Vagina (tissue), 2 donors: ENCODE results near the gene HES4.

ENCODE experiments used
- POLR2AphosphoS5 ChIP-seq, 2 donors: sonication (generic); formaldehyde crosslinking; IDR thresholded peaks; one replicate each; pipeline ENCODE4 v1.9.0; 2017; ENCODE audit warnings: antibody characterized with exemption in 2 of 2, mild to moderate bottlenecking in 2 of 2, low read depth in 1 of 2; ENCODE audit not compliant: insufficient read depth in 1 of 2
- TF ChIP-seq, protein P1 (sequence below), 3 experiments: fragments of 450-650 bp in 2 of 3; fragments of 200-600 bp in 1 of 3; sonication (generic) in 1 of 3; IDR thresholded peaks; one replicate each; pipeline ENCODE4 v1.5.1; 2017 to 2019; ENCODE audit warnings: antibody characterized with exemption in 3 of 3, mild to moderate bottlenecking in 2 of 3, moderate library complexity in 2 of 3

- TF ChIP-seq POLR2AphosphoS5 (IDR thresholded peaks at IDR 0.05; ENCODE audit: insufficient read depth in 1 of 2, low read depth in 1 of 2): no peak
- TF ChIP-seq, protein P1, sequence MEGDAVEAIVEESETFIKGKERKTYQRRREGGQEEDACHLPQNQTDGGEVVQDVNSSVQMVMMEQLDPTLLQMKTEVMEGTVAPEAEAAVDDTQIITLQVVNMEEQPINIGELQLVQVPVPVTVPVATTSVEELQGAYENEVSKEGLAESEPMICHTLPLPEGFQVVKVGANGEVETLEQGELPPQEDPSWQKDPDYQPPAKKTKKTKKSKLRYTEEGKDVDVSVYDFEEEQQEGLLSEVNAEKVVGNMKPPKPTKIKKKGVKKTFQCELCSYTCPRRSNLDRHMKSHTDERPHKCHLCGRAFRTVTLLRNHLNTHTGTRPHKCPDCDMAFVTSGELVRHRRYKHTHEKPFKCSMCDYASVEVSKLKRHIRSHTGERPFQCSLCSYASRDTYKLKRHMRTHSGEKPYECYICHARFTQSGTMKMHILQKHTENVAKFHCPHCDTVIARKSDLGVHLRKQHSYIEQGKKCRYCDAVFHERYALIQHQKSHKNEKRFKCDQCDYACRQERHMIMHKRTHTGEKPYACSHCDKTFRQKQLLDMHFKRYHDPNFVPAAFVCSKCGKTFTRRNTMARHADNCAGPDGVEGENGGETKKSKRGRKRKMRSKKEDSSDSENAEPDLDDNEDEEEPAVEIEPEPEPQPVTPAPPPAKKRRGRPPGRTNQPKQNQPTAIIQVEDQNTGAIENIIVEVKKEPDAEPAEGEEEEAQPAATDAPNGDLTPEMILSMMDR (IDR thresholded peaks at IDR 0.05): no peak
Observed at GRCh38 chr1:979744-980072, 20.2 kb downstream of the HES4 start.
